ENCODE data around the gene DISP3. TPM values are rescaled to one million over a fixed set of nuclear protein-coding genes. Genes with fewer than 3 reads are reported as not detected.
A peak's percentile ranks its signal among the peaks of the same experiment; 100 is the strongest.

DISP3 gene
- total RNA-seq, 1 donor from 2014 or later, result not detected

- no peak for TF ChIP-seq CTCF (IDR thresholded peaks at IDR 0.05; ENCODE audit: insufficient read depth, low read length, severe bottlenecking)
- Histone ChIP-seq H3K4me3 (ENCODE audit: low read depth, low read length) (no peak overlapping the region), H3K27me3 (ENCODE audit: control insufficient read depth, insufficient read depth, low read length) (no peaks in the 10 kb centered on the region), H3K36me3 (ENCODE audit: control insufficient read depth, insufficient read depth, low read length) (no peaks in the 10 kb centered on the region)
- DNase-seq (ENCODE audit: low read depth) (no peak), FAIRE-seq (no peak)
Measured at GRCh38 chr1:11537380-11537764, 58.4 kb downstream of the DISP3 start.

- no peak for DNase-seq (ENCODE audit: low read depth)
- Histone ChIP-seq H3K36me3 (ENCODE audit: control insufficient read depth, insufficient read depth, low read length) (no peaks in the 10 kb centered on the region), H3K27me3 (ENCODE audit: control insufficient read depth, insufficient read depth, low read length) (no peaks in the 10 kb centered on the region), H3K4me3 (ENCODE audit: low read depth, low read length) (no peak overlapping the region)
- no peak for FAIRE-seq
- TF ChIP-seq CTCF (IDR thresholded peaks at IDR 0.05; ENCODE audit: insufficient read depth, low read length, severe bottlenecking), result no peak
Measured at GRCh38 chr1:11537854-11538591, 59.1 kb downstream of the DISP3 start.

GRCh38 chr1:11538886-11539285 is 59.9 kb downstream of the DISP3 start:
- no peak for TF ChIP-seq CTCF (IDR thresholded peaks at IDR 0.05; ENCODE audit: insufficient read depth, low read length, severe bottlenecking)
- no peak for FAIRE-seq
- Histone ChIP-seq H3K4me3 (ENCODE audit: low read depth, low read length) (no peak overlapping the region), H3K27me3 (ENCODE audit: control insufficient read depth, insufficient read depth, low read length) (no peaks in the 10 kb centered on the region), H3K36me3 (ENCODE audit: control insufficient read depth, insufficient read depth, low read length) (no peaks in the 10 kb centered on the region)
- DNase-seq (ENCODE audit: low read depth), result no peak

GRCh38 chr1:11539850-11540772 is 61.2 kb downstream of the DISP3 start:
- H3K27me3 ChIP-seq (ENCODE audit: control insufficient read depth, insufficient read depth, low read length), result no peaks in the 10 kb centered on the region
- no peak overlapping the region for H3K4me3 ChIP-seq (ENCODE audit: low read depth, low read length)
- no peak for TF ChIP-seq CTCF (IDR thresholded peaks at IDR 0.05; ENCODE audit: insufficient read depth, low read length, severe bottlenecking)
- no peaks in the 10 kb centered on the region for H3K36me3 ChIP-seq (ENCODE audit: control insufficient read depth, insufficient read depth, low read length)
- peak; percentile 12 for DNase-seq (ENCODE audit: low read depth)
- FAIRE-seq, result no peak

GRCh38 chr1:11540773-11541160 is 61.8 kb downstream of the DISP3 start:
- Histone ChIP-seq H3K27me3 (ENCODE audit: control insufficient read depth, insufficient read depth, low read length) (no peaks in the 10 kb centered on the region), H3K36me3 (ENCODE audit: control insufficient read depth, insufficient read depth, low read length) (no peaks in the 10 kb centered on the region), H3K4me3 (ENCODE audit: low read depth, low read length) (no peak overlapping the region)
- TF ChIP-seq CTCF (IDR thresholded peaks at IDR 0.05; ENCODE audit: insufficient read depth, low read length, severe bottlenecking), result no peak
- no peak for FAIRE-seq
- DNase-seq (ENCODE audit: low read depth), result no peak

All from bronchial epithelial cell (primary cell).